H9 (cell line): Measurements from ENCODE around the gene BRWD1. TPM values are rescaled to one million over a fixed set of nuclear protein-coding genes. Genes with fewer than 3 reads are reported as not detected.

Experiments
- DNase-seq: peaks from one replicate; pipeline ENCODE4 v3.0.0-alpha.2; 2017
- H2AFZ ChIP-seq: one replicate; pipeline ENCODE4 v1.6.1; 2013; ENCODE audit warnings: mild to moderate bottlenecking, low read length, control low read depth, moderate library complexity
- H2AK5ac ChIP-seq: 2 replicates; pipeline ENCODE4 v1.6.1; 2013; ENCODE audit warnings: low read length, control low read depth, mixed read lengths; ENCODE audit not compliant: insufficient read length
- H2BK120ac ChIP-seq: one replicate; pipeline ENCODE4 v1.6.1; 2013; ENCODE audit warnings: low read depth, mild to moderate bottlenecking, low read length, control low read depth, inconsistent platforms; ENCODE audit not compliant: poor library complexity, severe bottlenecking
- H2BK12ac ChIP-seq: 2 replicates; pipeline ENCODE4 v1.6.1; 2013; ENCODE audit warnings: low read length, control low read depth, mixed read lengths, low read depth; ENCODE audit not compliant: insufficient read length
- H2BK15ac ChIP-seq: 2 replicates; pipeline ENCODE4 v1.6.1; 2013; ENCODE audit warnings: low read depth, low read length, control low read depth
- H2BK20ac ChIP-seq: one replicate; pipeline ENCODE4 v1.6.1; 2013; ENCODE audit warnings: low read depth, mild to moderate bottlenecking, low read length, control low read depth, inconsistent platforms; ENCODE audit not compliant: poor library complexity, severe bottlenecking
- H2BK5ac ChIP-seq: 2 replicates; pipeline ENCODE4 v1.6.1; 2013; ENCODE audit warnings: low read length, control low read depth, mixed read lengths; ENCODE audit not compliant: insufficient read length
- H3K14ac ChIP-seq: 2 replicates; pipeline ENCODE4 v1.6.1; 2013; ENCODE audit warnings: low read length, control low read depth; ENCODE audit not compliant: insufficient read depth
- H3K18ac ChIP-seq: 2 replicates; pipeline ENCODE4 v1.6.1; 2013; ENCODE audit warnings: low read depth, mild to moderate bottlenecking, mixed read lengths, low read length, control low read depth; ENCODE audit not compliant: insufficient read length
- H3K23ac ChIP-seq: 2 replicates; pipeline ENCODE4 v1.6.1; 2013; ENCODE audit warnings: low read length, control low read depth, mixed read lengths, low read depth; ENCODE audit not compliant: insufficient read length
- H3K23me2 ChIP-seq: 2 replicates; pipeline ENCODE4 v1.6.1; 2013; ENCODE audit warnings: low read depth, mild to moderate bottlenecking, mixed read lengths, low read length, control low read depth; ENCODE audit not compliant: insufficient read length, poor library complexity, severe bottlenecking
- H3K27ac ChIP-seq: 2 replicates; pipeline ENCODE4 v1.5.1; 2013; ENCODE audit warnings: low read length, control low read depth, mixed read lengths, low read depth; ENCODE audit not compliant: insufficient read length
- H3K27me3 ChIP-seq: 2 replicates; pipeline ENCODE4 v1.6.1; 2013; ENCODE audit warnings: low read length, control low read depth, inconsistent platforms; ENCODE audit not compliant: insufficient read depth
- H3K4ac ChIP-seq: 2 replicates; pipeline ENCODE4 v1.6.1; 2013; ENCODE audit warnings: low read depth, mild to moderate bottlenecking, control low read depth, inconsistent platforms, low read length, moderate library complexity
- H3K4me1 ChIP-seq: 2 replicates; pipeline ENCODE4 v1.6.1; 2013; ENCODE audit warnings: low read length, control low read depth, inconsistent platforms; ENCODE audit not compliant: insufficient read depth
- H3K4me2 ChIP-seq: 2 replicates; pipeline ENCODE4 v1.6.1; 2013; ENCODE audit warnings: low read length, control low read depth, mixed read lengths; ENCODE audit not compliant: insufficient read length, insufficient read depth
- H3K56ac ChIP-seq: 2 replicates; pipeline ENCODE4 v1.6.1; 2013; ENCODE audit warnings: low read depth, mild to moderate bottlenecking, mixed read lengths, low read length, control low read depth; ENCODE audit not compliant: insufficient read length
- H3K79me1 ChIP-seq: 2 replicates; pipeline ENCODE4 v1.6.1; 2013; ENCODE audit warnings: low read depth, mild to moderate bottlenecking, moderate library complexity, low read length, control low read depth, inconsistent platforms; ENCODE audit not compliant: insufficient read depth, poor library complexity, severe bottlenecking
- H3K79me2 ChIP-seq: 2 replicates; pipeline ENCODE4 v1.6.1; 2013; ENCODE audit warnings: low read length, control low read depth, inconsistent platforms; ENCODE audit not compliant: insufficient read depth
- H3K9ac ChIP-seq: 2 replicates; pipeline ENCODE4 v1.6.1; 2013; ENCODE audit warnings: low read length, control low read depth, mixed read lengths; ENCODE audit not compliant: insufficient read length; ENCODE audit errors: extremely low read depth
- H3K9me3 ChIP-seq: one replicate; pipeline ENCODE4 v1.6.1; 2013; ENCODE audit warnings: low read depth, low read length, inconsistent platforms; ENCODE audit not compliant: control insufficient read depth
- H3T11ph ChIP-seq: one replicate; pipeline ENCODE4 v1.6.1; 2013; ENCODE audit warnings: mild to moderate bottlenecking, low read length, control low read depth, inconsistent platforms
- H4K20me1 ChIP-seq: one replicate; pipeline ENCODE4 v1.6.1; 2013; ENCODE audit not compliant: control insufficient read depth, insufficient read length, insufficient read depth
- H4K5ac ChIP-seq: 2 replicates; pipeline ENCODE4 v1.6.1; 2013; ENCODE audit warnings: low read depth, mild to moderate bottlenecking, mixed read lengths, low read length, control low read depth; ENCODE audit not compliant: insufficient read length
- H4K8ac ChIP-seq: replicated peaks from 2 replicates; pipeline ENCODE4 v1.6.1; 2013; ENCODE audit warnings: low read length, control low read depth, mixed read lengths, low read depth; ENCODE audit not compliant: insufficient read length
- H4K91ac ChIP-seq: 2 replicates; pipeline ENCODE4 v1.6.1; 2013; ENCODE audit warnings: low read depth, mild to moderate bottlenecking, moderate library complexity, mixed read lengths, low read length, control low read depth; ENCODE audit not compliant: insufficient read length
- H3K27ac Mint-ChIP-seq, 3 experiments: 2 replicates in 2 of 3; 3 replicates in 1 of 3; pipeline ENCODE4 v1.8.0; 2020 to 2021; ENCODE audit warnings: mixed read lengths in 3 of 3, mild to moderate bottlenecking in 1 of 3, moderate library complexity in 1 of 3
- H3K27me3 Mint-ChIP-seq: 2 replicates; pipeline ENCODE4 v1.8.0; 2021; ENCODE audit warnings: low read depth, mild to moderate bottlenecking, moderate library complexity, mixed read lengths
- H3K36me3 Mint-ChIP-seq, 3 experiments: 2 replicates in 2 of 3; 3 replicates in 1 of 3; pipeline ENCODE4 v1.8.0; 2020 to 2021; ENCODE audit warnings: low read depth in 3 of 3, mixed read lengths in 3 of 3; ENCODE audit not compliant: insufficient read depth in 1 of 3
- H3K4me1 Mint-ChIP-seq, 2 experiments: 2 replicates each; pipeline ENCODE4 v1.8.0; 2020; ENCODE audit warnings: mixed read lengths in 2 of 2
- H3K4me3 Mint-ChIP-seq, 2 experiments: 2 replicates in 1 of 2; 3 replicates in 1 of 2; pipeline ENCODE4 v1.8.0; 2020 to 2021; ENCODE audit warnings: mild to moderate bottlenecking in 2 of 2, mixed read lengths in 2 of 2, moderate library complexity in 1 of 2
- H3K9me3 Mint-ChIP-seq, 2 experiments: 2 replicates in 1 of 2; 3 replicates in 1 of 2; pipeline ENCODE4 v1.8.0; 2020; ENCODE audit warnings: mild to moderate bottlenecking in 2 of 2, mixed read lengths in 2 of 2, moderate library complexity in 1 of 2
- CTCF ChIP-seq: fragments of 200-600 bp; sonication (generic); conservative IDR thresholded peaks from 3 replicates; pipeline ENCODE4 v1.8.0; 2021; ENCODE audit warnings: antibody characterized with exemption, mild to moderate bottlenecking
- WGBS: extraction: QIAGEN DNeasy Blood & Tissue Kit; methylation state at CpG from one replicate; pipeline ENCODE4 v1.1.7; 2013; ENCODE audit warnings: missing lambda C conversion rate, low lambda C conversion rate, mixed read lengths; ENCODE audit not compliant: insufficient read length; ENCODE audit errors: extremely low coverage; 5-methylcytosine and 5-hydroxymethylcytosine counted together
- total RNA-seq: library from RNA; stranded (reverse); gene quantifications from 2 replicates; pipeline ENCODE4 v1.2.1, GENCODE V29; 2021

Gene BRWD1
- total RNA-seq, 1 experiment from 2014 or later = 48.4 TPM

- Histone ChIP-seq H4K5ac (no peak overlapping the region), H3K9me3 (no peaks in the 10 kb centered on the region), H2BK12ac (no peak overlapping the region), H3K23ac (no peak overlapping the region), H3K4me2 (no peak overlapping the region), H3K27ac (no peak overlapping the region), H2AFZ (no peak overlapping the region), H2BK15ac (no peak overlapping the region), H3K27me3 (no peaks in the 10 kb centered on the region), H3K9ac (no peak overlapping the region), H3K56ac (no peak overlapping the region), H3K79me1 (no peaks in the 10 kb centered on the region), H3K23me2 (no peaks in the 10 kb centered on the region), H3K14ac (no peak overlapping the region), H3K4me1 (no peaks in the 10 kb centered on the region), H2BK5ac (no peak overlapping the region), H2AK5ac (no peak overlapping the region), H2BK20ac (no peak overlapping the region), H4K20me1 (no peaks in the 10 kb centered on the region), H3K79me2 (no peaks in the 10 kb centered on the region), H2BK120ac (no peak overlapping the region), H4K8ac (no peak overlapping the region), H3K4ac (no peak overlapping the region), H3K18ac (no peak overlapping the region), H3T11ph (no peak overlapping the region), H4K91ac (no peak overlapping the region)
- Mint-ChIP-seq H3K4me1 (no peaks in the 10 kb centered on the region), H3K9me3 (no peaks in the 10 kb centered on the region), H3K36me3 (peaks cover 11 to 72% (median 56%) of the 10 kb centered on the region in 3 experiments; a peak in 6 of 7 replicates), H3K4me3 (no peak overlapping the region), H3K27me3 (no peaks in the 10 kb centered on the region), H3K27ac (0 out of 7 replicates have a peak overlapping the region, but pooled peaks of 1 of the 3 experiments have one; percentile 48)
- no peak for DNase-seq
- TF ChIP-seq CTCF = no peak
- WGBS = no CpG with 5 or more reads among the region's 3 CpGs
Observed at GRCh38 chr21:39221997-39222486, 91.4 kb downstream of the BRWD1 start.
